Thyroid gland (tissue), 4 donors: ENCODE measurements around the gene SOX30.

Source experiments
- CTCF ChIP-seq, 6 experiments: fragments of 200-600 bp in 3 of 6; fragments of 450-650 bp in 3 of 6; sonication (generic) in 3 of 6; IDR thresholded peaks; one replicate each; pipeline ENCODE4 v1.5.1; 2016 to 2019; ENCODE audit warnings: antibody characterized with exemption in 6 of 6, mild to moderate bottlenecking in 2 of 6, inconsistent platforms in 1 of 6, moderate library complexity in 1 of 6
- POLR2A ChIP-seq, 2 donors: fragments of 450-650 bp; IDR thresholded peaks; one replicate each; pipeline ENCODE4 v1.6.1; 2017; ENCODE audit warnings: antibody characterized with exemption in 2 of 2, mild to moderate bottlenecking in 2 of 2, moderate library complexity in 1 of 2

GRCh38 chr5:157658893-157659292 lies 6.7 kb upstream of the SOX30 start:
- TF ChIP-seq POLR2A (IDR thresholded peaks at IDR 0.05) (no peak), CTCF (IDR thresholded peaks at IDR 0.05) (no peak)
